Measurements from ENCODE around the gene NIF3L1.

The NIF3L1 gene

GRCh38 chr2:200888704-200889625 is at the start of gene NIF3L1, which contains the start of gene PPIL3:
TSS of gene NIF3L1 (plus strand) at chr2:200889371. CDS start at chr2:200891944, 2,573 bp downstream.
TSS of gene PPIL3 (minus strand) at chr2:200889077. CDS start at chr2:200887615, 1,462 bp downstream.
- DNase-seq, result peak; percentile 97 to 99 (median 99)

DNA sequence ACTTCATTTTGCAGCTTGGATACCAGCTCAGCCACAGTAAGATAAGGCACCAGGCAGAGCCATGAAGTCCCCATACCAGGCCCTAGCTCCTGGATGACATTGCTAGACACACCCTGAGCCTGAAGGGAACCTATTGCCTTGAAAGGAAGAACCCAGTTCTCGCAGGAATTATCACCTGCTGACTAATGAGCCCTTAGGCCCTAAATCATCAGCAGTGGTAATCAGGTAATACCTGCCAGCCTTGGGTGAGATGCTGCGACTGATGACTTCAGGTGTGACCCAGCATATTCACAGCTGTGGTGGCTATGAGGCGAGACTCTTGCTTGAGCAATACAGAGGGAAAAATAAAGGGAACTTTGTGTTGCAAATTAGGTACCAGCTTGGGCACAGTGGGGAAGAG is 49.7 kb upstream of the NIF3L1 start:
- DNase-seq, result no peak

DNA sequence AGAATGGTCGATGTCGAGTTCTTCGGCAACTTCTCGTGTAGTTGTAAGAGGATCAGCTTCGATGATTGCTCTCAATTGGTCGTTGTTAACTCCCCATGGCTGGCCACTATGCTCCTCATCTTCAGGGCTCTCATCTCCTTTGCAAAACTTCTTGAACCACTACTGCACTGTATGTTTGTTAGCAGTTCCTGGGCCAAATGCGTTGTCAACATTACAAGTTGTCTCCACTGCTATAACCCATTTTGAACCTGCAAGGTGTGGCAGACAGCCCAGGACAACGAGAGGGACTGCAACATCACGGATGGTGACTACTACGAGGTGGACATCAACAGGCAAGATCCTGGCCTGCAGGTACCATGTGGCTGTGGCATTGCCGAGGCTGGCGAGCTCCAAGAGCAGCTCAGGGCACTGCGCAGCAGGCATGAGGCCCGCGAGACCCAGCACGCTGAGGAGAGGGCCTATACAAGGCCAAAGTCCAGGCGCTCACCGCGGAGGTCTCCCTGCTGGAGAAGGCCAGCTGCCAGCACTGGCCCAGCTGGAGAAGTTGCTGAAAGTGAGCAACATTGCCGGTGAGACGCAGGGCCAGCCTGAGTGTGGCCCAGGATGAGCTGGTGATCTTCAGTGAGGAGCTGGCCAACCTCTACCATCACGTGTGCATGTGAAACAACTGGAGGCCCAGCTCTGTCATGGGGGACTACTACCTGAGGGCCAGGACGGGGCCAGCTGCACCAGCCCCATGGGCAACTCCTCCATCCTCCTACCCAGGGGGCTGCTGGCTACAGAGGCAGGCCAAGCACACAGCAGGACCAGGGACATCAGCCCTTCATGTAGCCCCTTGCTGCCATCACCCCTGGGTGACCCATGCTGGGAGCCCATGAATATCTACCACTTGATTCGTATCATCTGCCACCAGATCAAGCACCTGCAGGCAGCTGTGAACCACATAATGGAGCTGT is 44.9 kb upstream of the NIF3L1 start:
- no peak for DNase-seq

DNA sequence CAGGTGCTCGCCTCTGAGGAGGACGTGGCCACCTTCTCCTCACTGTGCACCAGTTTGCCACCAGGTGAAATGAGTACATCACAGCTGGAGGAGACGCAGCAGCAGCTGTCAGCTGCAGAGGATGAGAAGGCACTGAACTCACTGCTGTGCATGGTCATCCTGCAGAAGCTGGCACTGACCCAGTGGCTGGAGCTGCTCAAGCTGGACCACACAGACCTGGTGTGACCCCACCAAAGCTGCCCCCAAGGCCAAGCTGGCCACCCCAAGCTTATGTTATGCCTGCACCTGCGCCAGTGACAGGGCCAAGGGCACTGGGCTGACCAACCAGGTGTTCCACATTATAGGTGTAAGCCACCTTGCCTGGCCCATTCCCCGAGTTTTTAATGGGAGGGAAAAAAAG is 44.0 kb upstream of the NIF3L1 start:
- no peak for DNase-seq

DNA sequence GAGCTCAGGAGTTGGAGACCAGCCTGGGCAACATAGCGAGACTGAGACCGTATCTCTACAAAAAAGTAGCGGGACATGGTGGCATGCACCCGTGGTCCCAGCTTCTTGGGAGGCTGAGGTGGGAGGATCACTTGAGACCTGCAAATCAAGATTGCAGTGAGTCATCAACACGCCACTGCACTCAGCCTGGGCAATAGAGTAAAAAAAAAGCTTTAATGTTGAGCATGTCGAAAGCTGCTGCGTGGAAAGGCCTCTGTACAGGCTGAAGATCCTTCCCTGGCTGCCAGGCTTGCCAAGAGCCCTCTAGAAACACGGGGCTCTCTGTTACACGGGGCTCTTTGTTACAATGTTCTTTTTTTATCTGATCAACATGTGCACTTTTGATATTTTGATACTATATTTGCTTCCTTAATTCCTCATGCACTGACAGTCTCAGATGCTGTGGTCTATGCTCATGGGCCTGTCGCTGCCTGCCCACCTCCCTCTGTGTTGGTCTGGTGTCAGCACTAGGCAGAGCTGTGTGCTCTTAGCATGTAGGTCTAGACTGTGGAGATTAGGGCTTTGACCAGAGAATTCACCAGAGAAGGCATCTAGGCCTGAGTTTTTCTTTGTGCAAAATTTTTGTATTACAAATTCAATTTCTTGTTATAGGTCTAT is 43.4 kb upstream of the NIF3L1 start:
- DNase-seq, result no peak

DNA sequence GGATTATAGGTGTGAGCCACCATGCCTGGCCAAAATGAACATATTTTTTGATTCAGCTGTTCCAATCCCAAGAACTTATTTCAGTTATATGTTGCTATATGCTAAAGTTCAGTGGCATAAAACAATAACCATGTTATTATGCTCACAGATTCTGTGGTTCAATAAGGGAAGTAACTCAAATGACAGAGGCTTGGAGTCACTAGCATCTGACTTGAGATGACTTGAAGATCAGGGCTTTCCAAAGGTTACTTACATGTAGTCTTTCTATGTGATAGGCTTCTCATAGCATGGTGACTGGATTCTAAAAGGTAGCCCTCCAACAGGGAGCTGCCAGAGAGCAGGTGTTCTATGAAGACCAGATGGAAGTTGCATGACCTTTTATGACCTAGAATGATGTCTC is 41.9 kb upstream of the NIF3L1 start:
- peak; percentile 52 to 81 (median 73) for DNase-seq

DNA sequence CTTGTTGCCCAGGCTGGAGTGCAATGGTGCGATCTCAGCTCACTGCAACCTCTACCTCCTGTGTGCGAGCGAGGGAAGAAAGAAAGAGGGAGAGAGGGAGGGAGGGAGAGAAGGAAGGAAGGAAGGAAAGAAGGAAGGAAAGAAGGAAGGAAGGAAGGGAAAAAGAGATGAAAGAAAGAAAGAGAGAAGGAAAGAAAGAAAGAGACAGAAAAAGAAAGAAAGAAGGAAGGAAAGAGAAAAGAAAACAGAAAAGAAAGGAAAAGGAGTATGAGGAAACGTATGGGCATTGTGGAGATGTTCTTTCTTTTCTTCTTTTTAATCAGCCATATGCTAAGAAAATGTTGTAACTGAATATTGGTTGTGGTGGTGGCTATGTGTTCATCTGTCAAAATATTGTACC is 41.2 kb upstream of the NIF3L1 start:
- DNase-seq, result no peak

DNA sequence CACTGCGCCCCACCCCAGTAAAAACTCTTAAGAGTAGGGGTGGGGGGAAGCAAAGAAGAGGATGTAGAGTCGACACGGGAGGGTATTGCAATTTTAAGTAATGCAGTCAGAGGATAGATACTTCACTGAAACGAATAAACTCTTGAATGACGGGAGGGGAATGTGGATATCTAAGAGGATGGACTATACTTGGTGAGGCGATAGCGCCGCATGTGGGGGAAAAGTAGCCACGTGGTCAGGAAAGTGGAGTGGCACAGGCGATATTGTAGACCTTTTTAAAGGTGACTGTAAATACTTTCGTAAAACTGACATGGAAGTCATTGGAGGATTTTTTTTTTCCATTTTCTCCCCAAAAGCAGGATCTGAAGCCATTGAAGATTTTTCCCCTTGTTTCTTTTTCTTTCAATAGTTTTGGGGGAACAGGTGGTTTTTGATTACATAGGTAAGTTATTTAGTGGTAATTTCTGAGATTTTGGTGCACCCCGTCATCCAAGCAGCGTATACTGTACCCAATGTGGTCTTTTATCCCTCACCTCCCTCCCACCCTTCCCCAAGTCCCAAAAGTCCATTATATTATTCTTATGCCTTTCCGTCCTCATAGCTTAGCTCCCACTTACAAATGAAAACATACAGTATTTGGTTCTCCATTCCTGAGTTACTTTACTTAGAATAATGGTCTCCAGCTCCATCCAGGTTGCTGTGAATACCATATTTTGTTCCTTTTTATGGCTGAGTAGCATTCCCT is 38.5 kb upstream of the NIF3L1 start:
- DNase-seq, result no peak

DNA sequence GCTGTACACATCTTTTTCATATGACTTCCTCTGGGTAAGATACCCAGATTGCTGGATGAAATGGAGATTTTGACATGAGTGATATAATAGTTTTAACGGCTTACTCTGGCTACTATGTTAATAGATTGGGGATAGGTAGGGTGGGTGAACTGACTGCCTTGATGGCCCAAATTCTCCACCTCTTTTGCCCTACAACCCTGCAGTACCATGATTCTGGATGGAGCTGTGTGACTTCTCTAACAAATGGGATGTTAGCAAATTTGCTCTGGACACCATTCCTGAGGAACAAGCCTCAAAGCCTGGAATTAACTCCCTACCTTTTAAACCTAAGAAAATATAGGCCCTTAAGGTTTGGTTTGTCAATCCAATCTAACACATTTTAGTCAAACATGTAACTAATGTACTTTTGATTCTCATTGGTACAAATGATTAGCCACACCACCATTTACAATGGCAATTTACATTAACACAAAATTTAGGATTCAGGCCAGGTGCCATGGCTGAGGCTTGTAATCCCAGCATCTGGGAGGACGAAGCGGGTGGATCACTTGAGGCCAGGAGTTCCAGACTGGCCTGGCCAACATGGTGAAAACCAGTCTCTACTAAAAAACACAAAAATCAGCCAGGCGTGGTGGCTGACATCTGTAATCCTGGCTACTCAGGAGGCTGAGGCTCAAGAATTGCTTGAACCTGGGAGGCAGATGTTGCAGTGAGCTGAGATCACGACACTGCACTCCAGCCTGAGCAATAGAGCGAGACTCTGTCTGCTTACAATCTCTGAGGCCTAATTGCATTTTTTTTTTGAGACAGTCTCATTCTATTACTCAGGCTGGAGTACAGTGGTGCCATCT is 37.5 kb upstream of the NIF3L1 start:
- DNase-seq, result no peak

- no peak for DNase-seq
Measured at GRCh38 chr2:200852605-200853004, 36.6 kb upstream of the NIF3L1 start.

DNA sequence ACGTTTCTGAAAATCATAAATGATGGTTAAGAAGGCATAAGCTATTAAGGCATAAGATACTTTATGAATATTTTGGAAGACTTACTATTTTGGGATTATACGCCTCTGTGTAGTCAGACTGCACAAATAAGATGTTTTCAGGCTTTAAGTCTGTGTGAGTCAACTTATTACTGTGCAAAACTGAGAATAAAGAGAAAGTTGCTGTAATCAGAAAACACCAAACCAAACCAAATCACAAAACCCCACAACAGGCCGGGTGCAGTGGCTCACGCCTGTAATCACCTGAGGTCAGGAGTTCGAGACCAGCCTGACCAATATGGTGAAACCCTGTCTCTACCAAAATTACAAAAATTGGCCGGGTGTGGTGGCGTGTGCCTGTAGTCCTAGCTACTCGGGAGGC is 32.4 kb upstream of the NIF3L1 start:
- no peak for DNase-seq

- peak; percentile 25 to 46 (median 37) for DNase-seq
Measured at GRCh38 chr2:200860092-200860795, 28.9 kb upstream of the NIF3L1 start.

DNA sequence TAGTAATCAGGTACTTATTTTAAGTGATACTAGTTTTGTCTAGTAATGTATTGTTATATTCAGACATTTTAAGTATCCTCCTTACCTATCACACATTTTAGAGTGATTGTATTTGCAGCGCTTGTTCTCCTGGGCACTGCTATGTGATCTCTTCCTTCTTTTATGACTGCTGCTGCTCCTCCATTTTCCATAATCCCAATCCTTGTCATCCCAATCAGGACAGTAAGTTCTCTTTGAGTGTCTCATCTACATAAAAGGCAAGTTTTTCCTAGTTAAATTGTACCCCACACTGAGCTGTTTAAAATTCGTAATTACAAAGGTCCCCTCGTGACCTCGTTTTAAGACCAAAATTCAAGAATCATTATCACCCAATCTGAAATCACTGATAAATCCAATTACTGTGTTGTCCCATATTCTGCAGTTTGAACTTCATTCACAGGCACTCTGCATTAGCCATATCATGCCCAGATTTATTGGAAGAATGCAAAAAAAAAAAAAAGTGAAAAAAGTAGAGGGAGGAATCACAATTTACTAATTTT is 27.5 kb upstream of the NIF3L1 start:
- no peak for DNase-seq

DNA sequence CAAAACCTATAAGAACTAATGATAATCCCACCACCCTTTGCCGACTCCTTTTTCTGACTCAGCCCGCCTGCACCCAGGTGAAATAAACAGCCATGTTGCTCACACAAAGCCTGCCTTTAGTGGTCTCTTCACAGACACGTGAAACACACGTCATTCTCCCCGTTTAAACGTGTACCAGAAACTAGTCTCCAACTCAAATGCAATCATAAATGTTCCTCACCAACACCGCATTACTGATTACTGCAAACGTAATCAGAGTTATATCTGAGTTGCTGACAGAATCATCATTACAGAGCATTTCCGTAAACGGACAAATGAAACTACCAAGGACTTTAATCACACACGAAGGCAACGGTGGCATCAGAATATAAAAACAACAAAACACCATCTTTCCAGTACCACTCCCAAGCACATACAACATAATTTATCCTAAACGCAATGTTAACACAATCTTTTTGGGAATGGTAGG is 26.6 kb upstream of the NIF3L1 start:
- peak; percentile 64 to 85 (median 69) for DNase-seq

DNA sequence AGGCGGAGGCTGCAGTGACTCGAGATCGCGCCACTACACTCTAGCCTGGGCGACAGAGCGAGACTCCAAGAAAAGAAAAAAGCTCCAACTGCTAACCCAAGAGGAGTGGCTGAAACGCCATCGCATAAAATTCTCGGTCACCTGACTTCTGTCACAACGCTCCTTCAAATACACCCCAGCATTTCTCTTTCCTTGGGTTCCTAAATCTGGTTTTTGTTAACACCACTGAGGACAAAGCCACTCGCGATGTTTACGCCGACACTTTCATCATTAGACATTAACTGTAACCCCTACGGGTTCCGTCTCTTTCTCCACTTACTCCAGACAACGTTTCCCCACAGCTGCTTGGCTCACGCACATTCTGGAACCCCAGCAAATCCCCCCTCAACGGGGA is 25.4 kb upstream of the NIF3L1 start:
- DNase-seq, result no peak

GRCh38 chr2:200864176-200865034 is 24.8 kb upstream of the NIF3L1 start, which contains the start of gene CLK1:
TSS of gene CLK1 (minus strand) at chr2:200864658. CDS start at chr2:200861862, 2,796 bp downstream.
- peak; percentile 99 for DNase-seq

- DNase-seq, result no peak
Measured at GRCh38 chr2:200869014-200869413, 20.2 kb upstream of the NIF3L1 start.

DNA sequence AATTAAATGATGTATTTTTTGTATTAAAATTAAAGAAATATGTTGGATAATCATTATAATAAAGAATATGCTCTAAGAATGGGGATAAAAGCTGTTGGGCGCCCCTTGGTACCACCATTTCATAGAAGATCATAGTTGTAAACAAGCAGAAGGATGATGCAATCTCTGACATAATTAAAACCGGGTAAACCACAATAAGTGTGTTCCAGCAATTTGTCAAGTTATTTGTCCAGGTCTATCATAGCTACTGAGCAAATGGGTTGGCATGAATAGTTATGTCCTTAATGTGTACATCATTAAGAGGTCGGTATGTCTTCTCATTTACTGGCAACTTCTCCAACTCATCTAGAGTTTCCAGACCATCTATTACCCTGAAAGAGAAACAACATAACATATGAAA is 18.0 kb upstream of the NIF3L1 start:
- no peak for DNase-seq

DNA sequence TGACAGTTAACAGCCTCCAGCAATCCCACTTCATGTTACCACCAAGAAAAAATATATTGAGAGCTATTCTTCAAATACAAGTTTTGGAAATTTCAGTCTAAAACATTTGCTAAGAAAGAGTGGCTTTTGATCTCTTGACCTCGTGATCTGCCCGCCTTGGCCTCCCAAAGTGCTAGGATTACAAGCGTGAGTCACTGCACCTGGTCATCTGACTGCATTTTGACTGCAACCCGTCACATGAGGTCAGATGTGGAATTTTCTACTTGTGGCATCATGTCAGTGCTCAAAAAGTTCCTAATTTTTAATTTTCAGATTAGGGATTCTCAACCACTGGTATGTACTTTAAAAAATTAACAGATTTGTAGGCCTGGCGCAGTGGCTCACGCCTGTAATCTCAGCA is 15.6 kb upstream of the NIF3L1 start:
- DNase-seq, result peak; percentile 31 to 36 (median 31)
